SK-N-MC (cell line): ENCODE measurements around the gene CEMIP.

Experiments
- EZH2 ChIP-seq: fragments of 200-600 bp; sonication (generic); IDR thresholded peaks from one replicate; pipeline ENCODE4 v1.6.1; 2017; ENCODE audit warnings: antibody characterized with exemption
- POLR2AphosphoS5 ChIP-seq: IDR thresholded peaks from 2 replicates; pipeline ENCODE4 v1.6.1; 2012; ENCODE audit warnings: mild to moderate bottlenecking, low read depth, low read length, borderline replicate concordance

GRCh38 chr15:80924278-80924677 is 145.1 kb downstream of the CEMIP start:
- TF ChIP-seq POLR2AphosphoS5 (no peak), EZH2 (no peak)
